NCI-H2196 treated with DMSO at 0.1 percent for 48 hours (cell line): ENCODE results near the gene GPRC5A.

Experiments
- DNase-seq: peaks from one replicate; lab custom pipeline; 2025; ENCODE audit not compliant: unreplicated experiment; lab: John Stamatoyannopoulos, UW

Gene GPRC5A

DNA sequence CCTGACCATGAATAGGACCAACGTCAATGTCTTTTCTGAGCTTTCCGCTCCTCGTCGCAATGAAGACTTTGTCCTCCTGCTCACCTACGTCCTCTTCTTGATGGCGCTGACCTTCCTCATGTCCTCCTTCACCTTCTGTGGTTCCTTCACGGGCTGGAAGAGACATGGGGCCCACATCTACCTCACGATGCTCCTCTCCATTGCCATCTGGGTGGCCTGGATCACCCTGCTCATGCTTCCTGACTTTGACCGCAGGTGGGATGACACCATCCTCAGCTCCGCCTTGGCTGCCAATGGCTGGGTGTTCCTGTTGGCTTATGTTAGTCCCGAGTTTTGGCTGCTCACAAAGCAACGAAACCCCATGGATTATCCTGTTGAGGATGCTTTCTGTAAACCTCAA lies 17.3 kb downstream of the GPRC5A start:
- DNase-seq, result no peak

DNA sequence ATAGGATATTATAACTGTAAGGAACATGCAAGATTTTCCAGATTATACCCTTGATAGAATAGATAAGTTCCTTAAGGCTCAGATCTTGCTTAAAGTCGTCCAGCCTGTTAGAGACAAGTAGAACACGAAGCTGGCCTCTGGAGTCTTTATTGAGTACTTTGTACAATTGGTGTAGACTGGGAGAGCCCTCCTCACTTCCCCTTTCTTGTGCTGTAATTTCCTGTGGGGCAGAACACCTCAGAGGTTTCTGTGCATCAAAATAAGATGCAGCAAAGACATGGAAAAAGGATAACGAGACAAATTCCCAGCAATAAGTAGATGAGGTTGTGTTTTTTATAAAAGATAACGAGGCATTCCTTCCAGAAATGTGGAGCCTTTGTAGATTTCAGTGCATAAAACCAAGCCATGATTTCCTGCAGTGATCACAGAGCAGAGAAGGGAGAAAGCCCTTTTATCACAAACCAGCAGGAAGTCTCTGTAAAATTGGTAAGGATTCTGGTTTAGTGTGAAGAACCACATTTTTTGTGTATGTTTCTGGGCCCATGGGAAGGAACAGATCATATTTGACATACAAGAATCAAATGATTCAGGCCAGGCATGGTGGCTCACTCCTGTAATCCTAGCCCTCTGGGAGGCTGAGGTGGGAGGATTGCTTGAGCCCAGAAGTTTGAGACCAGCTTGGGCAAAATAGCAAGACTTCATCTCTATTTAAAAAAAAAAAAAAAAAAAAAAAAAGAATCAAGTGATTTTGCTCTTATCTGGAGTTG lies 18.0 kb downstream of the GPRC5A start:
- no peak for DNase-seq

DNA sequence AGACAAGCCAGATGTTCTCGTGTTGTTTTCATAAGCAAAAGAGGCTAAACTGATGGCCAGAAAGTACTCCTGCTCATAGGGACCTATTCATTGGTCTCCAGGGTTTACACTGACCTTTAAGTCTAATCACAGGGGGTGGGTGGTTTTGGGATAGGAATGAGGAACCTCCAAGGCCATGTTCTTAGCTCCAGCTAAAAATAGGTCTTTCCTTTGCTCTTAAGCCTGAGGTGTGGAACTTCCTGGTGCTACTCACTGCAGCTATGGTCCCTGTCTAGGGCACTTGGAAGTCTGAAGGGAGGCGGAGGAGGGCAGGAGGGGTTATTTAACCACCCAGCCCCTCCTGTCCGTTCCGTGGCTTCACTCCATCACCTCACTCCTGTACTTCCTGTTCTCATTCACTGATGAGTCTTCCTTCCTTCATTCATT lies 18.6 kb downstream of the GPRC5A start:
- DNase-seq, result no peak

DNA sequence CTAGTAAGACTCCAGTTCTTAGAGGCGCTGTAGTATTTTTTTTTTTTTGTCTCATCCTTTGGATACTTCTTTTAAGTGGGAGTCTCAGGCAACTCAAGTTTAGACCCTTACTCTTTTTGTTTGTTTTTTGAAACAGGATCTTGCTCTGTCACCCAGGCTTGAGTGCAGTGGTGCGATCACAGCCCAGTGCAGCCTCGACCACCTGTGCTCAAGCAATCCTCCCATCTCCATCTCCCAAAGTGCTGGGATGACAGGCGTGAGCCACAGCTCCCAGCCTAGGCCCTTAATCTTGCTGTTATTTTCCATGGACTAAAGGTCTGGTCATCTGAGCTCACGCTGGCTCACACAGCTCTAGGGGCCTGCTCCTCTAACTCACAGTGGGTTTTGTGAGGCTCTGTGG lies 21.3 kb downstream of the GPRC5A start:
- no peak for DNase-seq

DNA sequence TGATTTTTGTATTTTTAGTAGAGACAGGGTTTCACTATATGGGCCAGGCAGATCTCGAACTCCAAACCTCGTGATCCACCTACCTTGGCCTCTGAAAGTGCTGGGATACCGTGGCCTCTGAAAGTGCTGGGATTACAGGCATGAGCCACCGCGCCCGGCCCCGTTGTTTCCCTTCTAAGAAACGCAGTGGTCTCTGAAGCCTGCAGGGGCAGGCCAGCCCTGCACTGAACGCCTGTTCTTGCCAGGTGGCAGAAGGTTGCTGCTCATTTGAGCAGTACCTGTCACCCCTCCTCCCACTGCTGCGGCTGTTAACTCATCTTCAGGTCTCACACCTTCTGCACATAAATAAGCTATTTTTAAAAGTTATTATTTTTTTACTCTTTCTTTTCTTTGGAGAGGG lies 24.3 kb downstream of the GPRC5A start:
- DNase-seq, result no peak

DNA sequence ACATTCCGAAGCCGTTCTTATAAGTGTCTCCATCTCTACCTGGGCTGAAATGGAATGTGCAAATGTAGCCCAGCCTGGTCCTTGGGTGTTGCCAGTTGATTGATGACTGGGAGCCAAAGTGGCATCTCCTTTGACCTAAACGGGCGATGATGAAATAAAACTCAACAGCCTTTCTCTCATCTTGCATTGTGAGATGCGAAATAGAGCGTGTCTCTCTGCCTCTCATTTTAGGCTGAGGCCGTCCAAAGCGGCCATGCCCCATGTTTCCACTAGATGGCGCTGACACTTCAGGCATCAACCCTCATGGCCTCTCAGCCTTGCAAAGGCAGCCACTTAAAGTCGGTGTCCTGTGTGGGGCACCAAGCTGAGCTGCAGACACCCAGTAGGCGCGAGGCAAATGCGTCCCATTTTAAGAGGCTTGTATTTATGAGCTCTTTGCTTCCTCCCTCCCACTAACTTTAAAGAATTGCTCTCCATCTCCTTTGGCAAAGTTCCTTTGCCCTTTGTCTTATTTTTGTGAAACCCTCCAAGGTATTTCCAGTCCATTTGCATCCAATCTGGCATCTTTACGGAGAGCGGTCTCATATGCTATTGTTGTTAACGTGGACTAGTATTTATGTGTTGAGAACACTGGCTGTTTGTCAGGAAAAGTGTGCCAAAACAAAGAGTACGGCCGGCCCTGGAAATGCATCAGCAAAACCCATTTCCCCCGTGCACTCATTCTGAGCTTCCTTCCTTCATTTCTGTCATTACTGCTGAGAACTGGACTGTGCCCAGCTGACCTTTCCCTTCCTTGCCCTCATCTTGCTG lies 25.0 kb downstream of the GPRC5A start:
- peak; percentile 21 for DNase-seq

DNA sequence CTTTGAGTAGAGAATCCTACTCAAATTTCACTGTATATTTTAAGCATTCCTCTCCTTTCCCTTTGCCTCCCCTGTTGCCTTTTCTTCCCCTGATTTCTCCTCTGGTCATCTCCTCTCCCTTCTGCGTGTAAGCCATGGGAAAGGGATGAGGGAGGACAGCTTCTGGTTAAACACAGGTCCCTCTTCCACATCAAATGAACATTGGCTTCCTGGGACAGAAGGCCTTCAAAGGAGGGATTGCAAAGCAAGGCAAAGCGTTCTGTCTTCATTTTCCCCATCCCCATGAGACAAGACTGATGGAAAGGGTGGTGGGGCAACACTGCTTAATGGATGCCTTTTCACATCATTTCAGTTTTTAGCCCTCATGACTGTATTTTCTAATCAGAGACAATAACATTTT lies 26.2 kb downstream of the GPRC5A start:
- no peak for DNase-seq

DNA sequence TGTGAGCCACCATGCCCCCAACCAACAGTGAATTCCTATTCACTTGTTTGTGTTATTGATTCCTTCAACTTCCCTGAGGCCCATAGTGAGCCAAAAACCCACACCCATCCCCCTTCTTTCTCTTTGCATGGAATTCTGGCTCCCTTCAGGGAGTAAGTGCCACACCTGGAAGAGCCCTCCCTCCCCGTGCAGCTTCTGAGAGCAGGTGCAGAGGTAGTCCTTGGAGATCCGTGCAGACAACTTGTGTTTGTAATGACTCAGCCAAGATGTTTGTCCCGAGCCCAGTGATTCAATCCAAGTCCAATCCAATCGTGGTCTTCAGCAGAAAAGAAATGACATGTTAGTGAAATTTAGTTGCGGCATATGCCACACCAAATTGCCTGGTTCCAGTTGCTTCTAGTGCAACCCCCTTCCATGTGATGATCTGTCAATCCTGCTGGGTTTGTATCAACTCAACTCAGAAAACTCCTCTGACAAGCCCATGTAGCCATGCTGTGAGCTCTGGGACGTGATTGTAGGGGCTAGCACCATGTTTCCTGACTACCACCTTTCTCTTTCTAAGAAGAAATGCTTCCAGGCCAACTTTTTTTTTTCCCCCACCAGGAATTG lies 27.5 kb downstream of the GPRC5A start:
- no peak for DNase-seq

DNA sequence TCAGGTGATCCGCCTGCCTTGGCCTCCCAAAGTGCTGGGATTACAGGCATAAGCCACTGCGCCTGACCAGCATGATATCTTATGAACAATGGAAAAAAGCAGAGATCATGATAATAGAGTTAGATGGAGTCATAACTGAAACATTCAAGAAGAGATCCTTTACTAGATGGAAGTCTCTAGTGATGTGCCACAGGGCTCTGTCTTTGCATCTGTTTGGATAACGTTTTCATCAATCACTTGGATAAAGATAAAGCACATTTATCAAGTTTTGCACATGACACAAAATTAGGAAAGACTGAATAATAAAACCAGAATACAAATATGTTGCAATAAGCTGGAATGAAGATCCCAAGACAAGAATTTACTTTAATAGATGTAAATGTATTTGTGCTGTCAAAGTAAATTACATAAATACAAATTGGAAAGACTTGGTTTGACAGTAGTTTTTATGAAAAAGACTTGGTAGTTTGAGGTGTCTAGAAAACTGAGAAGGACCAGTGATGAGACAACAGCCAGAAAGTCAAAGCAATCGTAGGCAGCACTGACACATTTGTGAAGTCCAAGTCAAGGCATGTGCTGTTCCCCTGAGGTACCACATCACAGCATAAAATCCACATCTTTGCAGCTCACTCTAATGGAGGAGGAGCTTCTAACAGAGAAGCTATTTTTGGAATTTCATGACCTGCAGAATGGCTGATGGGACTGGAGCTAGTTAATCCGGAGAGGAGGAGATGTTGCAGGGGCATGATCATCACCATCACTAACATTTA lies 28.5 kb downstream of the GPRC5A start:
- DNase-seq, result no peak

DNA sequence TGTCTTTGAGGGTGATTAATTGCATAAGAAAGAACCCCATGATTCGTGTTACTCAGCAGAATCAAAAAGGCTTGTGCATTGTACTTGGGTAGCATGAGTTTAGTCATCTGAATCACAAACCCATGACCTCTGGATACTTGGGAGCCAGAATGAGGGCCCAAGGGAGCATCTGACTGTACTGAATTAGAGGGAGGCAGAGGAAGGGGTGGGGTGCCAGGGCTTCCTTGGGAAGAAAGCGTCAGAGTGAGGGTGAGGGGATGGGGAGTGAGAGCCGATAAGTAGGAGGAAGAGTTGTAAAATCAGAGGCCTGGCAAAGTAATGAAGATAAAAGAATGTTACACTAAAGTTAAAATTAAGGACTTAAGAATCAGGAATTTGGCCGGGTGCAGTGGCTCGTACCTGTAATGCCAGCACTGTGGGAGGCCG lies 30.8 kb downstream of the GPRC5A start:
- no peak for DNase-seq

DNA sequence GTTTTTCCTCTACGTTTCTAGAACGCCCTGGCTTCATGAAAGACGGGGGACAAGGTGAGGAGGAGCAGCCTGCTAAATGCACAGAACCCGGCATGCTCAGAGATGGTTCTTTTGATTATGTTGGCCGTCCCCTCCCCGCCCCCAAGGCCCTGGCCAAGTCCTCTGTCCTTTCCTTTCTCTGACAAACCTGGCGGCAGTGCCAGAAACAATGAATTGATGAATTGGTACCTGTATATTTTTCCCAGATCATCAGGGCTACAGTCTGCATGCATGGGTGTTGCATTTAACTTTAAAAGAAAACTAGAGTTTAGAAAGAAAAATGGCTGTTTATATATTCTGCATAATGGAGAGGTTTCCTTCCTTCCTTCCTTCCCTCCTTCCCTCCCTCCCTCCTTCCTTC lies 31.6 kb downstream of the GPRC5A start:
- DNase-seq, result no peak

DNA sequence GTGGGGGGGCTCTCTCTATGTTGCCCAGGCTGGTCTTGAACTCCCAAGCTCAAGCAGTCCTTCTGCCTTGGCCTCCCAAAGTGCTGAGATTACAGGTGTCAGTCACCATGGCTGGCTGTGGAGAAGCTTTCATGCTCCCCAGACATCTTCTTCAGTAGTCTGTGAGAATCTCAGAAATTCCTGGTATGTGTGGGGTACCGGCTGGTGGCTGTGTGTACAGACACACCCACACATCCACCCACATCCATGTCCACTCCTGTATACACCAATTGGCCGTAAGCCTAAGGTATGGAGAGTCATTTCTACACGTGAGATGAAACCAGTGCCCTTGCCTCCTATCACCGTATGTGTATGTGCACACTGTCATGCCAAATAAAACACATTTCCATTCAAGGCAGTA lies 32.8 kb downstream of the GPRC5A start:
- DNase-seq, result no peak

DNA sequence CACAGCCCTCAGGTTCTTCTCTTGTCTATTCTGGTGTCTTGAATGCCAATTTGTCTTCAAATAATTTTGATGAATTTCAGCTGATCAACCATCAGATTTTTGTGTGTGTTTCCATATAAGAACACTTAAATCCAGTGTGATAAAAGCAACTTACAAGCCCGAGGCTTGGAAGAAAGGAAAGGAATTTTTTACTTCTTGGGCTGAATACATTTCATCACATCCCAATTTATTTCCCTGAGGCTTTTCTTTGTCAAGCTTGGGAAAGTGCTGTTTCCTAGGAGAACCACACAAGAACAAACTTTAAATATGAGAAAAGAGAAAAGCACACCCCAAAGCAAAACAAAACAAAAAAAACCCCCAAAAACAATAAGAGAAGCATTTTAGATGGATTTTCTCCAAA lies 34.0 kb downstream of the GPRC5A start:
- no peak for DNase-seq

DNA sequence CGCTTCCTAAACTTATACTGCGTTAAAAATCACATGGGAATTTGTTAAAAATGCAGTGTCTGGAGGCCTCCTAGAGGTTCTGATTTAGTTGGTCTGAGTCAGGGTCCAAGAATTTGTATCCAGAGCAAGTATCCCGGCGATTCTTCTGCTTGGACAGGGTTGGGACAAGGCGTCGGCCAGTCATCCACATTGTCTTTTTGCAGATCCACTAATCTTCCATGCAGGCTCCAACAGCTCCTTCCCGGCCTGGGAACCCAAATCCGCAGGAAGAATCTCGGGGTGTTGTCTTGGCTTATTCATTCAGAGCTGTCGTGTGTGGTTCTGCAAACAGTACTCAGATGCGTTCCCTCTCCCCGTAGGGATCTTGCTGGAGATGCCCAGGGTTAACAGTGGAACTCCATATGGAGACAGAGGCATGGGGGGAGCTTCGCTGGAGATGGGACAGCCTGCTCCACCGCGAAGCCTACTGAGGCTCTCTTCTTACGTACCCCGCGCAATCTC lies 35.3 kb downstream of the GPRC5A start:
- no peak for DNase-seq

DNA sequence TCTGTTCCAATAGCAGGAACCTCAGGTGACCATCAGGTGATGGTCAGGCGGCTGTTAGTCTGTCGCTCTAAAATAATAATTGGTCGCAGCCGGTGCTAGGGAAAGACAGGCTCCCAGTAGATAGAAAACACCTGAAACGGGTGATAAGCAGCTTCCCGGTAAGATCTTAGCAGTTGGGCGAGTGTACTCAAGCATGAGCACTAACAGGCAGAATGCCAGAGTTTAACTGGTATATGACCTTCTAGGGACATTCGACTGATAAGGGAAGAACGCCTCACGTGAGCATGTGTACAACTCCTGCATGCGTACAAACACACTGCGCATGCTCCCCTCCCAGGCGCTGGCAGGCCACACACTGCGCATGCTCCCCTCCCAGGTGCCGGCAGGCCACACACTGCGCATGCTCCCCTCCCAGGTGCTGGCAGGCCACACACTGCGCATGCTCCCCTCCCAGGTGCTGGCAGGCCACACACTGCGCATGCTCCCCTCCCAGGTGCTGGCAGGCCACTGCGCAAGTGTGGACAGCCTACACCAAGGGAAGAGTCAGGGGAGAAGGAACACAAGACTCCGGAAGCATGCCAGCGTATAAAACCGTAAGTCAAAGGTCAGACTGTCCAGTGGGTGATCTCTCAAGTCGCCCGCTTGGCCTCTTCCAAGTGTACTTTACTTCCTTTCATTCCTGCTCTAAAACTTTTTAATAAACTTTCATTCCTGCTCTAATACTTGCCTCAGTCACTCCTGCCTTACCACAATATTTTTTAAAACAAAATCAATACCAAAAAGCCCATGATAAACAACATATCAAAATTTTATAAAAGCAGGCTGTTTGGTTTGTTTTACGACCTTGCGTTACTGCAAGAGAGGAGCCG lies 36.1 kb downstream of the GPRC5A start:
- peak; percentile 80 for DNase-seq

DNA sequence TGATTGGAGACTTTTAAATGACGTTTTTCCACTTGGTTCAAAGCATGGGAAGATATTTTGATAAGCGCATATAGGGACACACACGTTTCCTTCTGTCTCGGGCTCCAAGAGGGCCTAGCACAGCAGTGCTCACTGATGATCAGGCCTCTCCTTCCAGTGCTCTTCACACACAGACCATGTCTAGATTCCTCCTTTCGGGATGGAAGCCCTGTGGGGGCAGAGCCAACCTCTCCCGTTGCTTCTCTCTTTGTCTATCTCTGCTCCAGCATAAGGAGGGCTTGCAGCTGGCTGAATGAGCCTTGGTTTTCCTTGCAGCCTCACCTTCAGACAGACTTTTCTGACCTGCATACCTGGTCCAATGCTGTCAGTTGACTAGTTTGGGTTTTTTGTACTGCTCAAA lies 38.3 kb downstream of the GPRC5A start:
- DNase-seq, result no peak

DNA sequence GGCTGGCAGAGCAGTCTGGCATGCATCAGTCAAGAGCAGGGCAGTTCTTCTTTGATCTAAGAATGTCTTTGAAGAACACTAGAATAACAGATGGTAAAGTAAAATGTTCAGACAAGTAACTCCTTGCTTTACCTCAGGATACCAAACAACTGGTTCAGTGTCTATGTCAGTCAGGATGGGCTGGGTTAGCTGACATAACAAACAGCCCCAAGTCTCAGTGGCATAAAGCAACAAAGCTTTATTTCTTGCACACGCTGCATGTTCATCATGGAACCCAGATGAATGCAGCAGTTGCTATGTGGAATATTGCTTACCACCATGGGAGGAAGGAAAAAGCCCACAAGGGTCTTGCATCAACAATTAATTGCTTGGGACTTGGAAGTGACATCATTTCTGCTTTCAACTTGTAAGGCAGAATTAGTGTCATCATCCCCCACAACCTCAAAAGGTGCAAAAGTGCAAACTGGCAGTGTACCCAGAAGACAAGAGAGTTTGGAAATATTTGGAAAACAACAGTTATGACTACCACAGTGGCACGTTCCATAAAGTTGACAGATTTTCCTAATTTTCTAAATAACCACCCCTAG lies 39.4 kb downstream of the GPRC5A start:
- DNase-seq, result no peak

DNA sequence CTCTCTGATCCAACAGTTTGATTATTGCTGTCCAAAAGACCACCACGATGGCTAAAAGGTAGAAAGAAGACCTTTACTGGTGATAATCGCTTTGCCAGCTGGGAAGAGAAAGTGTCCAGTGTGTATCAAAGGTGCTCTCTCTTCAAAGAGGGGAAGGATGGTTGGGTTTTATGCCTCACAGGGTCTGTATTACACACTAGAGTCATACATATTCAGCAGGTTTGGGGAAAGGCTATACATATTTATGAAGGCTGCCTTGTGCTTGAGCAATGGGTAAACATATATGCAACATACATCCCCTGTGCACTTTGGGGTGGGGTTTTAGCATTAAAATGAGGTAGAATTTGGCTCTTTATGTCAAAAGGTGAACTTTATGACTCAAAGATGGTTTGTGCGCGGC lies 42.4 kb downstream of the GPRC5A start:
- DNase-seq, result no peak

DNA sequence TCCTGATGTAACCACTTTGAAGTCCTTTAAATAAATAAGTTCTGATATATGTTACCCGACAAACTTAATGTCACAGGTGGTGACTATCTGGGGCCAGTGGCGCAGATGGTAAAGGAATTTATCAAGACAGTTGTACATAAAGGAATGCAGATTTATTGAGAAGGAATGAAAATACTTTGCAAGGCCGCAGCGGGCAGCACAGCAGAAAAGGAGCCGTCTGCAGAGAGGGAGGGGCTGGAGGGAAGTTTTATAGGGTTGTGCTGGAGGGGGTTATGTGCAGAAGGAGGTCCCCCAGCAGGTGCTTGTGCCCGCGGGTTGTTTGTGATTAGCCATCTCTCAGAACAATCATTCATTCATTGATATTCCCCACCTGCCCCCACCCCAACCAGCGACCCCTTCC lies 43.2 kb downstream of the GPRC5A start:
- no peak for DNase-seq

DNA sequence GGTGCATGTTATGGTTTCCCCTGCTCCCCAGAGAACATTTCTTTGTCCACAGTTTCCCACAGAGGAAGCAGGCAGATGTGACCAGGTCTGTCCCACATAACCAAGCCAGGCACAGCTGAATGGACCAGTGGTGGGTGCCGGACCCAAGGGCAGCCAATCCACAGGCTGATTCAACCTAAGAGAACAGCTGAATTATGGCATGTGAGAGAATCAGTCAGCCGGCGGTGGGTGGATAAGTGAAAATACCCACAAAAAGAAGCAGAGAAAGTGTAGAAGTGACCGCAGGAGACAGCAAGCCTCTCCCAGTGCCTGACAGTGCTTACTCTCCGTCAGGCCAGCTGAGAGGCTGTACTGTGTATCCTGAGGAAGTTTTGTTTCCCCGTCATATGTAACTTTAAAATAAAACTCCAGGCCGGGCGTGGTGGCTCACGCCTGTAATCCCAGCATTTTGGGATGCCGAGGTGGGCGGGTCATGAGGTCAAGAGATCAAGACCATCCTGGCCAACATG lies 45.7 kb downstream of the GPRC5A start:
- no peak for DNase-seq
